Liver (tissue), 9 donors: Measurements from ENCODE around the gene RYR2. TPM values are rescaled to one million over a fixed set of nuclear protein-coding genes. Genes with fewer than 3 reads are reported as not detected.

ENCODE experiments used
- DNase-seq: peaks from one replicate; pipeline ENCODE4 v3.0.0-alpha.2; 2017; ENCODE audit warnings: low spot score
- H3K27ac ChIP-seq, 2 donors: one replicate each; pipeline ENCODE4 v1.7.0; 2013; ENCODE audit warnings: inconsistent platforms in 2 of 2, low read length in 2 of 2, control low read depth in 1 of 2, low read depth in 1 of 2, mild to moderate bottlenecking in 1 of 2
- H3K27me3 ChIP-seq, 4 donors: one replicate each; pipeline versions ENCODE4 v1.6.1 to v1.7.0; 2013; ENCODE audit warnings: low read length in 3 of 4, inconsistent platforms in 1 of 4, mild to moderate bottlenecking in 1 of 4, moderate library complexity in 1 of 4; ENCODE audit not compliant: control insufficient read depth in 4 of 4, insufficient read depth in 4 of 4
- H3K36me3 ChIP-seq, 4 donors: one replicate each; pipeline versions ENCODE4 v1.6.1 to v1.7.0; 2013; ENCODE audit warnings: low read length in 3 of 4, mild to moderate bottlenecking in 3 of 4, low read depth in 1 of 4, moderate library complexity in 1 of 4; ENCODE audit not compliant: control insufficient read depth in 4 of 4, insufficient read depth in 3 of 4
- H3K4me1 ChIP-seq, 4 donors: one replicate each; pipeline versions ENCODE4 v1.6.1 to v1.7.0; 2013; ENCODE audit warnings: low read length in 3 of 4, mild to moderate bottlenecking in 3 of 4, moderate library complexity in 1 of 4; ENCODE audit not compliant: control insufficient read depth in 4 of 4, insufficient read depth in 4 of 4
- H3K4me3 ChIP-seq, 3 donors: one replicate each; pipeline versions ENCODE4 v1.6.1 to v1.7.0; 2013; ENCODE audit warnings: low read length in 3 of 3, control low read depth in 1 of 3, low read depth in 1 of 3, mild to moderate bottlenecking in 1 of 3
- H3K9ac ChIP-seq, 2 donors: one replicate each; pipeline ENCODE4 v1.7.0; 2013; ENCODE audit warnings: low read length in 2 of 2, mild to moderate bottlenecking in 2 of 2, moderate library complexity in 2 of 2, control low read depth in 1 of 2, low read depth in 1 of 2
- H3K9me3 ChIP-seq, 4 donors: one replicate each; pipeline versions ENCODE4 v1.6.1 to v1.7.0; 2013; ENCODE audit warnings: low read length in 3 of 4; ENCODE audit not compliant: control insufficient read depth in 4 of 4
- EGR1 ChIP-seq, 2 donors: IDR thresholded peaks; 2 replicates each; pipeline ENCODE4 v1.6.1; 2016 to 2018; ENCODE audit warnings: antibody characterized with exemption in 2 of 2, low read depth in 2 of 2
- FOXA1 ChIP-seq: IDR thresholded peaks from 2 replicates; pipeline ENCODE4 v1.6.1; 2016; ENCODE audit warnings: antibody characterized with exemption
- FOXA2 ChIP-seq: IDR thresholded peaks from 2 replicates; pipeline ENCODE4 v1.6.1; 2016; ENCODE audit warnings: antibody characterized with exemption
- GABPA ChIP-seq, 2 donors: IDR thresholded peaks in 1 of 2; conservative IDR thresholded peaks in 1 of 2; 2 replicates each; pipeline ENCODE4 v1.6.1; 2016; ENCODE audit warnings: antibody characterized with exemption in 2 of 2, mild to moderate bottlenecking in 1 of 2, moderate library complexity in 1 of 2
- HNF4A ChIP-seq, 2 donors: conservative IDR thresholded peaks; 2 replicates each; pipeline ENCODE4 v1.6.1; 2016; ENCODE audit warnings: antibody characterized with exemption in 2 of 2, mild to moderate bottlenecking in 2 of 2
- HNF4G ChIP-seq: IDR thresholded peaks from 2 replicates; pipeline ENCODE4 v1.6.1; 2016; ENCODE audit warnings: antibody characterized with exemption
- JUND ChIP-seq, 2 donors: IDR thresholded peaks; 2 replicates each; pipeline ENCODE4 v1.6.1; 2016; ENCODE audit warnings: antibody characterized with exemption in 2 of 2
- NR2F2 ChIP-seq: IDR thresholded peaks from 2 replicates; pipeline ENCODE4 v1.6.1; 2016; ENCODE audit warnings: antibody characterized with exemption
- RAD21 ChIP-seq, 2 donors: IDR thresholded peaks; 2 replicates each; pipeline ENCODE4 v1.6.1; 2016; ENCODE audit warnings: antibody characterized with exemption in 2 of 2, mild to moderate bottlenecking in 2 of 2
- RXRA ChIP-seq, 2 donors: IDR thresholded peaks; 2 replicates each; pipeline ENCODE4 v1.6.1; 2017 to 2018; ENCODE audit warnings: antibody characterized with exemption in 2 of 2, mild to moderate bottlenecking in 1 of 2
- SP1 ChIP-seq: IDR thresholded peaks from 2 replicates; pipeline ENCODE4 v1.6.1; 2018; ENCODE audit warnings: antibody characterized with exemption, mild to moderate bottlenecking
- TAF1 ChIP-seq: conservative IDR thresholded peaks from 2 replicates; pipeline ENCODE4 v1.6.1; 2016; ENCODE audit warnings: antibody characterized with exemption, mild to moderate bottlenecking
- YY1 ChIP-seq: IDR thresholded peaks from 2 replicates; pipeline ENCODE4 v1.6.1; 2016; ENCODE audit warnings: antibody characterized with exemption, mild to moderate bottlenecking
- WGBS: extraction: QIAGEN DNeasy Blood & Tissue Kit; methylation state at CpG from one replicate; pipeline ENCODE4 v1.1.7; 2013; 5-methylcytosine and 5-hydroxymethylcytosine counted together
- polyA plus RNA-seq, 2 donors: library from polyadenylated mRNA; stranded (reverse) in 1 of 2; unstranded in 1 of 2; fragments of 200-250 nt in 1 of 2; fragments of >200 nt in 1 of 2; fragmentation: Nextera tagmentation in 1 of 2; extraction: Ambion mirVana in 1 of 2; gene quantifications; one replicate each; pipeline versions ENCODE4 v1.2.1 to v1.2.3, GENCODE V29; 2013 to 2015
- total RNA-seq, 2 donors: library from RNA; depleted of rRNA; stranded (reverse); fragments of >200 nt; gene quantifications; one replicate each; pipeline ENCODE4 v1.2.3, GENCODE V29; 2014
- TF ChIP-seq, protein P1 (sequence below): fragments of 150-350 bp; IDR thresholded peaks from 2 replicates; pipeline ENCODE4 v1.5.1; 2017; ENCODE audit warnings: improper control_type of control experiment, low read depth, low read length; ENCODE audit not compliant: missing input control
- TF ChIP-seq, protein P2 (sequence below): IDR thresholded peaks from 2 replicates; pipeline ENCODE4 v1.6.1; 2016; ENCODE audit warnings: antibody characterized with exemption
- TF ChIP-seq, protein P3 (sequence below): IDR thresholded peaks from 2 replicates; pipeline ENCODE4 v1.6.1; 2016; ENCODE audit warnings: antibody characterized with exemption
- TF ChIP-seq, protein P4 (sequence below): IDR thresholded peaks from 2 replicates; pipeline ENCODE4 v1.6.1; 2016; ENCODE audit warnings: antibody characterized with exemption
- TF ChIP-seq, protein P5 (sequence below): IDR thresholded peaks from 2 replicates; pipeline ENCODE4 v1.6.1; 2016; ENCODE audit warnings: antibody characterized with exemption, mild to moderate bottlenecking
- donor health status: healthy.
- donor health status: healthy.
- donor health status: healthy.
- donor health status: healthy.
- donor health status: healthy.

RYR2 gene
- total and polyA plus RNA-seq, 4 donors, result 0.06 to 0.75 (median 0.31) TPM

DNA sequence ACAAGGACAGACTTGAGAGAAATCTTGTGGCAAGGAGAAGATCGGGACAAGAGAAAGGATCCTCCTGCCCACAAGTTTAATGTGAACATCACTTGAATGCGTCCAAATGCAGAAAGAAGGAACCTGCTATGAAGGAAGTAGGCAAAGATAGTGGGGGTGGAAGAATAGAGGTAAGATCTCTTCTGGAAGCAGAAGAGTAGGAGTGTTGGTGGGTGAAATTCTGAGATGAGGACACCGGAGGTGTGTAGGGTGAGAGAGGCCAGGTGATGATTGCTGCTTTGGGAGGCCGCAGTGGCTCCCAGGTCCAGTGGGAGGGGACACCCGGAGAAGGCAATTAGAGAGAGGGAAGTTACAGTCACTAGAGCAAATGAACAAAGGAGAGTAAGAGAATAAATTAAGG, 6.8 kb downstream of the RYR2 start (continued):
- TF ChIP-seq, protein P1, sequence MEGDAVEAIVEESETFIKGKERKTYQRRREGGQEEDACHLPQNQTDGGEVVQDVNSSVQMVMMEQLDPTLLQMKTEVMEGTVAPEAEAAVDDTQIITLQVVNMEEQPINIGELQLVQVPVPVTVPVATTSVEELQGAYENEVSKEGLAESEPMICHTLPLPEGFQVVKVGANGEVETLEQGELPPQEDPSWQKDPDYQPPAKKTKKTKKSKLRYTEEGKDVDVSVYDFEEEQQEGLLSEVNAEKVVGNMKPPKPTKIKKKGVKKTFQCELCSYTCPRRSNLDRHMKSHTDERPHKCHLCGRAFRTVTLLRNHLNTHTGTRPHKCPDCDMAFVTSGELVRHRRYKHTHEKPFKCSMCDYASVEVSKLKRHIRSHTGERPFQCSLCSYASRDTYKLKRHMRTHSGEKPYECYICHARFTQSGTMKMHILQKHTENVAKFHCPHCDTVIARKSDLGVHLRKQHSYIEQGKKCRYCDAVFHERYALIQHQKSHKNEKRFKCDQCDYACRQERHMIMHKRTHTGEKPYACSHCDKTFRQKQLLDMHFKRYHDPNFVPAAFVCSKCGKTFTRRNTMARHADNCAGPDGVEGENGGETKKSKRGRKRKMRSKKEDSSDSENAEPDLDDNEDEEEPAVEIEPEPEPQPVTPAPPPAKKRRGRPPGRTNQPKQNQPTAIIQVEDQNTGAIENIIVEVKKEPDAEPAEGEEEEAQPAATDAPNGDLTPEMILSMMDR, result no peak

DNA sequence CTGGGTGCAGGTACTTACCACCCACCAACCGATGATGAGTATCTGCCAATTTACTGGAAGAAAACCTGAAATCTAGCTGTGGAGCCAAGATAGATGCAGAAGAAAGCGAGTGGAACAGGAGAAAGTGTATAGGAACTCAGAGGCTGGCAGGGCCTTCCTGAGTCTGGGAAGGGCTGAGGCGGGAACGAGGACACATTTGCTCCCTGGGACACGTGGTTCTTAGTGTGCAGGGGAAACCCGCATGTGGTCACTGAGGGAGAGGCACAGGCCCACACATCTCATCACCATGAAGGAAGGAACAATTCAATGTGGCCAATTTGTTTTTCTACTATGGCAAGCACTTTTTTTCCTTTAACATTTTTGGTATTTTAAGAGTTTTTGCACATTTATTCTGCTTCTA, 8.2 kb downstream of the RYR2 start:
- peaks cover 0 to 4% (median 0%) of the 10 kb centered on the region in 4 donors for H3K9me3 ChIP-seq
- H3K27me3 ChIP-seq, result peaks cover 0 to 5% (median 2%) of the 10 kb centered on the region in 4 donors
- WGBS, result 70% methylated on average over 6 of the region's 6 CpGs
- no peaks in the 10 kb centered on the region for H3K4me1 ChIP-seq
- H3K4me3 ChIP-seq, result no peak overlapping the region
- no peak for TF ChIP-seq SP1
- no peak for TF ChIP-seq NR2F2
- TF ChIP-seq GABPA (IDR thresholded peaks at IDR 0.05 in 1 of 2, conservative IDR thresholded peaks at IDR 0.05 in 1 of 2), result no peak
- TF ChIP-seq JUND (IDR thresholded peaks at IDR 0.05), result no peak
- no peak for TF ChIP-seq TAF1
- TF ChIP-seq, protein P2, sequence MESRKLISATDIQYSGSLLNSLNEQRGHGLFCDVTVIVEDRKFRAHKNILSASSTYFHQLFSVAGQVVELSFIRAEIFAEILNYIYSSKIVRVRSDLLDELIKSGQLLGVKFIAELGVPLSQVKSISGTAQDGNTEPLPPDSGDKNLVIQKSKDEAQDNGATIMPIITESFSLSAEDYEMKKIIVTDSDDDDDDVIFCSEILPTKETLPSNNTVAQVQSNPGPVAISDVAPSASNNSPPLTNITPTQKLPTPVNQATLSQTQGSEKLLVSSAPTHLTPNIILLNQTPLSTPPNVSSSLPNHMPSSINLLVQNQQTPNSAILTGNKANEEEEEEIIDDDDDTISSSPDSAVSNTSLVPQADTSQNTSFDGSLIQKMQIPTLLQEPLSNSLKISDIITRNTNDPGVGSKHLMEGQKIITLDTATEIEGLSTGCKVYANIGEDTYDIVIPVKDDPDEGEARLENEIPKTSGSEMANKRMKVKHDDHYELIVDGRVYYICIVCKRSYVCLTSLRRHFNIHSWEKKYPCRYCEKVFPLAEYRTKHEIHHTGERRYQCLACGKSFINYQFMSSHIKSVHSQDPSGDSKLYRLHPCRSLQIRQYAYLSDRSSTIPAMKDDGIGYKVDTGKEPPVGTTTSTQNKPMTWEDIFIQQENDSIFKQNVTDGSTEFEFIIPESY, result no peak
- TF ChIP-seq, protein P3, sequence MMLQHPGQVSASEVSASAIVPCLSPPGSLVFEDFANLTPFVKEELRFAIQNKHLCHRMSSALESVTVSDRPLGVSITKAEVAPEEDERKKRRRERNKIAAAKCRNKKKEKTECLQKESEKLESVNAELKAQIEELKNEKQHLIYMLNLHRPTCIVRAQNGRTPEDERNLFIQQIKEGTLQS, result no peak
- no peak for TF ChIP-seq FOXA1
- TF ChIP-seq FOXA2, result no peak
- TF ChIP-seq, protein P4, sequence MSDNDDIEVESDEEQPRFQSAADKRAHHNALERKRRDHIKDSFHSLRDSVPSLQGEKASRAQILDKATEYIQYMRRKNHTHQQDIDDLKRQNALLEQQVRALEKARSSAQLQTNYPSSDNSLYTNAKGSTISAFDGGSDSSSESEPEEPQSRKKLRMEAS, result no peak
- TF ChIP-seq EGR1 (IDR thresholded peaks at IDR 0.05; ENCODE audit: low read depth in 2 of 2), result no peak
- TF ChIP-seq, protein P5, sequence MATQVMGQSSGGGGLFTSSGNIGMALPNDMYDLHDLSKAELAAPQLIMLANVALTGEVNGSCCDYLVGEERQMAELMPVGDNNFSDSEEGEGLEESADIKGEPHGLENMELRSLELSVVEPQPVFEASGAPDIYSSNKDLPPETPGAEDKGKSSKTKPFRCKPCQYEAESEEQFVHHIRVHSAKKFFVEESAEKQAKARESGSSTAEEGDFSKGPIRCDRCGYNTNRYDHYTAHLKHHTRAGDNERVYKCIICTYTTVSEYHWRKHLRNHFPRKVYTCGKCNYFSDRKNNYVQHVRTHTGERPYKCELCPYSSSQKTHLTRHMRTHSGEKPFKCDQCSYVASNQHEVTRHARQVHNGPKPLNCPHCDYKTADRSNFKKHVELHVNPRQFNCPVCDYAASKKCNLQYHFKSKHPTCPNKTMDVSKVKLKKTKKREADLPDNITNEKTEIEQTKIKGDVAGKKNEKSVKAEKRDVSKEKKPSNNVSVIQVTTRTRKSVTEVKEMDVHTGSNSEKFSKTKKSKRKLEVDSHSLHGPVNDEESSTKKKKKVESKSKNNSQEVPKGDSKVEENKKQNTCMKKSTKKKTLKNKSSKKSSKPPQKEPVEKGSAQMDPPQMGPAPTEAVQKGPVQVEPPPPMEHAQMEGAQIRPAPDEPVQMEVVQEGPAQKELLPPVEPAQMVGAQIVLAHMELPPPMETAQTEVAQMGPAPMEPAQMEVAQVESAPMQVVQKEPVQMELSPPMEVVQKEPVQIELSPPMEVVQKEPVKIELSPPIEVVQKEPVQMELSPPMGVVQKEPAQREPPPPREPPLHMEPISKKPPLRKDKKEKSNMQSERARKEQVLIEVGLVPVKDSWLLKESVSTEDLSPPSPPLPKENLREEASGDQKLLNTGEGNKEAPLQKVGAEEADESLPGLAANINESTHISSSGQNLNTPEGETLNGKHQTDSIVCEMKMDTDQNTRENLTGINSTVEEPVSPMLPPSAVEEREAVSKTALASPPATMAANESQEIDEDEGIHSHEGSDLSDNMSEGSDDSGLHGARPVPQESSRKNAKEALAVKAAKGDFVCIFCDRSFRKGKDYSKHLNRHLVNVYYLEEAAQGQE, result no peak
- no peak for TF ChIP-seq RXRA (IDR thresholded peaks at IDR 0.05)
- TF ChIP-seq RAD21 (IDR thresholded peaks at IDR 0.05), result no peak
- TF ChIP-seq YY1, result no peak
- TF ChIP-seq, protein P1, result no peak
- no peak for TF ChIP-seq HNF4G
- no peak for TF ChIP-seq HNF4A (conservative IDR thresholded peaks at IDR 0.05)
- no peaks in the 10 kb centered on the region for H3K36me3 ChIP-seq
- H3K27ac ChIP-seq, result no peak overlapping the region
- no peak overlapping the region for H3K9ac ChIP-seq
- no peak for DNase-seq
